ENCODE measurements around the gene NPLOC4.
"Not testable (repeated sequence)": the region's sequence is repeated elsewhere in the genome, so short reads cannot be mapped to it uniquely, and the experiment has no call there.

Gene NPLOC4

DNA sequence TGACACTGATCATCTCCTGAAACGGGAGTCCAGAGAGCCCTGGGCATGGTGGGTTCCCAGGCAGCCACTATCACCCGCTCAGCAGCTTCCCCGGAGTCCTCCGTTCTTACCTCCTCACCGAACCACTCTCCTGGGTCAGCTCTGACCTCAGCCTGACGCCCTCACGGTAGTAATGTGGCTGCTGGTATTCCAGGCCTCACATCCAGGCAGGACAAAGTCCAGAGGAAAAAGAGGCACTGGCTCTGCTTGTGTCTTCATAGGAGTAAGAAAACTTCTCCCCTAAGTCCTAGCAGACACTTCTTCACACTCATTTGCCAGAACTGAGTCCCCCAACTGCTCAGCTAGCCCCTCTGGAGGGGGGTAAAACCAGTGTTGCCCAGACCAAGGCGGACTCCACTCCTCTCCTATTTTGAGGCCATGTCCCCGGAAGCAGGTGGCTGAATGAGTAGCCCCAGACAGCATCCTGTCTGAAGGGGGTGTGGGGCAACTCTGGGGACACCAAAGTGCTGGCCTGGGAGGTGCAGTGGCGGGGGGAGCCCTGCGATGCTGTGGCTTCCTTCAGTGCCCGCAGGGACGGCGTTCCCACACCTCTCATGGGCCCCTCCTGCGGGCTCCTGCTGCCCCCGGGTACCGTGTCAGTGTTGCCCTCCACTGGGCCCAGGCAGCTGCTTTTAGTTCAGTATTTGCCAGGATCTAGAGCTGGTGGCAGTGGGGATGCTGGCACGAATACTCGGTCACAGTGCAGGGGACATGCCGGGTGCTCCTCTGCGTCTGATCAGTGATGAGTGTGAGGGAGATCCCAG, 103.4 kb downstream of the NPLOC4 start:
- DNase-seq (ENCODE audit: low spot score) = no peak

GRCh38 chr17:81532490-81533287, 104.2 kb downstream of the NPLOC4 start:
- no peak for DNase-seq (ENCODE audit: low spot score)

GRCh38 chr17:81531998-81532404, 104.9 kb downstream of the NPLOC4 start:
- DNase-seq (ENCODE audit: low spot score) = not testable (repeated sequence)

DNA sequence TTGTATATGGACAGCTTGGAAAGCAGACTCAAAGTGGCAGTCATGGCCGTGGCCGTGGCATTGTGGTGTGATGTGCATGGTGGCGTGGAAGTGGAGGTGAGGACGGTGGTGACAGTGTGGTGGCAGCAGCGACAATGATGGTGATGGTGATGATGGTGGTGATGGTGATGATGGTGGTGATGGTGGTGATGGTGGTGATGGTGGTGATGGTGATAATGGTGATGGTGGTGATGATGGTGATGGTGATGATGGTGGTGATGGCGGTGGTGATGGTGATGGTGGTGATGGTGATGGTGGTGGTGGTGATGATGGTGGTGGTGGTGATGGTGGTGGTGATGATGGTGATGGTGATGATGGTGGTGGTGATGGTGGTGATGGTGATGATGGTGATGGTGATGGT, 105.9 kb downstream of the NPLOC4 start:
- DNase-seq (ENCODE audit: low spot score) = not testable (repeated sequence)

GRCh38 chr17:81529437-81529803, 107.5 kb downstream of the NPLOC4 start:
- no peak for DNase-seq (ENCODE audit: low spot score)

DNA sequence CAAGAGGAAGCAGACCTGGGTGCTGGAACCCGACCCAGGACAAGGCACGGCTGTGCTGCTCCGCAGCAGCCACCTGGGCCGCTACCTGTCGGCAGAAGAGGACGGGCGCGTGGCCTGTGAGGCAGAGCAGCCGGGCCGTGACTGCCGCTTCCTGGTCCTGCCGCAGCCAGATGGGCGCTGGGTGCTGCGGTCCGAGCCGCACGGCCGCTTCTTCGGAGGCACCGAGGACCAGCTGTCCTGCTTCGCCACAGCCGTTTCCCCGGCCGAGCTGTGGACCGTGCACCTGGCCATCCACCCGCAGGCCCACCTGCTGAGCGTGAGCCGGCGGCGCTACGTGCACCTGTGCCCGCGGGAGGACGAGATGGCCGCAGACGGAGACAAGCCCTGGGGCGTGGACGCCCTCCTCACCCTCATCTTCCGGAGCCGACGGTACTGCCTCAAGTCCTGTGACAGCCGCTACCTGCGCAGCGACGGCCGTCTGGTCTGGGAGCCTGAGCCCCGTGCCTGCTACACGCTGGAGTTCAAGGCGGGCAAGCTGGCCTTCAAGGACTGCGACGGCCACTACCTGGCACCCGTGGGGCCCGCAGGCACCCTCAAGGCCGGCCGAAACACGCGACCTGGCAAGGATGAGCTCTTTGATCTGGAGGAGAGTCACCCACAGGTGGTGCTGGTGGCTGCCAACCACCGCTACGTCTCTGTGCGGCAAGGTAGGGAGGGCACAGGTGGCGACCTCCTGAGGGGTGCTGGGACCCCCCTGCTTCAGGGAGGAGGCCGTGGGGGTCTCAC, 108.1 kb downstream of the NPLOC4 start:
- no peak for DNase-seq (ENCODE audit: low spot score)

- DNase-seq (ENCODE audit: low spot score) = no peak
Observed at GRCh38 chr17:81528384-81528650, 108.6 kb downstream of the NPLOC4 start.

DNA sequence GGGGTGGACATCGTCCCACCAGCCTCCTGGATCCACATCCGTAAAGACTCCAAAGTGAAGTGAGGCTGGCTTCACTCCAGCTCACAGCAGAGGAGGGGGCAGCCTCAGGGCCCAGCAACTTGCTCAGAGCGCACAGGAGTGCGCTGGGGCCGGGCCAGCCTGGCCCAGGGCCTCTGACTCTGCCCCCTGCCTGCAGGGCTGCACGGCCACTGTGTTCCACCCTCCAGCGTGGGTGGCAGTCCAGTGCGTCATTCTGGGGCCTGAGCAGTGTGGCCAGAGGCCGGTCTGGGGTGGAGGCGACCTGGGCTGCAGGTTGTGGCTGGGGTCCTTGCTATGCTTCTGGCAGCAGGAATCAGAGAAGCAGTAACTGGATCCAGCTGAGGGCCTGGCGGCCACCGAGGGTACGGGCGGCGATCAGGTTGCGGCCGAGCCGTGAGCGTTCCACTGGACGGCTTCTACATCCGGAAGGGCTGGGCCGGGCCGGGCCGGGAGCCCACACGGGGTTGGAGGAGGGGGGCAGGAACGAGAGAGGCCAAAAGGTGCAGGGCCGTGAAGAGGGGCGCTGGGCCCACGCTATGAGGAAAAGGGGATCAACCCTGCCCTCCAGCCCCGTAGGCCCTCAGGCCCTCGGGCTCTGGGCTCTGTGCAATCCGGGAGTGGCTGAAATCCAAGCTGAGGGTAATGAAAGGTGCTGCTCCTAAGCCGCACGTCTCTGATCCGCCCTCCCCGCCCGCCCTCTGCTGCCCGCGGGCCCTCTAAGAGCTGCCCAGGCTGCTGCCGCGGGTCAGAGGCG, 109.1 kb downstream of the NPLOC4 start, which contains the start of gene FSCN2:
Gene FSCN2 (plus strand): TSS at position 787 of the 793 bp plus-strand sequence. CDS start 155 bp downstream, outside the sequence.
- no peak for DNase-seq (ENCODE audit: low spot score)

- no peak for DNase-seq (ENCODE audit: low spot score)
Observed at GRCh38 chr17:81526662-81527571, 110.0 kb downstream of the NPLOC4 start.

- no peak for DNase-seq (ENCODE audit: low spot score)
Observed at GRCh38 chr17:81524865-81525159, 112.1 kb downstream of the NPLOC4 start.

GRCh38 chr17:81524039-81524864, 112.7 kb downstream of the NPLOC4 start:
- no peak for DNase-seq (ENCODE audit: low spot score)

- DNase-seq (ENCODE audit: low spot score) = no peak
Observed at GRCh38 chr17:81523402-81524038, 113.4 kb downstream of the NPLOC4 start.

GRCh38 chr17:81522491-81523401, 114.2 kb downstream of the NPLOC4 start:
- no peak for DNase-seq (ENCODE audit: low spot score)

DNA sequence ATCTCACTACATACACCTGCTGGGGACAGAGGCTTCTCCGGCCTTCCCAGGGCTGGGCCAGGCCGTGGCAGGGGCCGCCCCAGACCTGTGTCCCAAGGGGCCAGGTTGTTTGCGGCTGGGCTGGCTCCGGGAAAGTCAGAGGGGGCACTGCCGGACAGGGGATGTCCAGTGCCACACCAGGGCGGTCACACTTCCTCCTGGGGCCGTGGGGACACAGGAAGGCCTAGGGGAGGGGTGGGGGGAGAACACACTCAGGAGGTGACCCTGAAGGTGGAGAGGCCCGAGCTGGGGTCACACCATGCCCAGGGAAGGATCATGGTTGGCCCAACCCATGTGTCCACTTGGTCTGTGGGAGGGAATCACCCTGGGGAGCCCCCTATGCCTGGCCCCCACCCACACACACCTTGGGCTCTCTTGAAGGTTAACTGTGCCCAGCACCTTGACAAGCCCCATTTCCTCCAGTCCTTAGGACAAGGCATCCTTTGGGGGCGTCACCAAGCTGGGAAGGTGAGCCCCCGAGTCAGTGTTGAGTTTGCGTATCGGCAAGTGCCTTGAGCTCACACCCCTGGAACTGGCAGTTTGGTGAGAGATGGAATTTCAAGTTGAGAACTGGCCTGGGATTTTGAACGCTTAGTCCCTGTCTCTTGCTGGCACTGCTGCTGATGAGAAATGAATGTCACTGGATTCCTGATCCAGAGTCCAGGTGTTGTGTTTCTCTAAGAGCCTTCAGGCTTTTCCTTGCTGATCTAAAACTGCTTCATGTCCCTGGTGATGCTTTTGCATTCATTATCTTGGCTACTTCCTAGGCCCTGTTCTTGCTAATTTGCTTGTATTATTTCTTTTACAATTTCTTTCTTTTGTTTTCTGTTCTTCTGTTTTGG, 116.7 kb downstream of the NPLOC4 start:
- no peak for DNase-seq (ENCODE audit: low spot score)

DNA sequence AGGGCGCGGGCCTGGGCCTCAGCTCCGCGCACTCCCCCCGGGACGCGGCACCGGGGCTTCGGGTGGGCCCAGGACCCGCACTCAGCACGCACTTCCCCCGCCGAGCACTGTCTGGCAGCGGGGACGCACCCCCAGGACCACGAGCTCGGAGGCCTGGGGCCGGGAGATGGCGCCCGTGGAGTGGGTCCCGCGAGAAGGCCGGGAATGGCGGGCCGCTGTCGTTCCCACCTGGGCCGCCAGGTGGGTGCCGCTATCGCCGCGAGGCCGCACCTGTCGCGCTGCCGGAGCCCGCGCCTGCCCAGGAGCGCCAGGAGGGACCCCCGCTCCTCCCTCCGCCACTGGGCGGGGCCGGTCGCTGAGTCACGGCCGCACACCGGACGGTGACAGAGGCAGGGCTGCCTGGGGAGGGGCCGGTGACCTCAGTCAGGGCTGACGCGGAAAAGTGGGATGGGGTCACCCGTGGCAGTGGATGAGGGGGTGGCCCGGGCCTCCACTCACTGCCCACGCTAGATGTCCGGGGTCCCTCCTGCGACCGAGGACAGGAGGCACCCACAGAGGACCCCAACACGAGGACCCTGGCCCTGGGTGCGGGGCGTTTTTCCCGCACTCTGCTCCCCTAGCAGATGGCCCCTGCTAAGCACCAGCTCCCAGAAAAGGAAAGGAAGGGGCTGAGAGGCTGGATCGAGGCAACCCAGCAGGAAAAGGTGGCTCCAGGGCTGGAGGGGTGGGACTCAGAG, 117.5 kb downstream of the NPLOC4 start:
- peak; percentile 77 for DNase-seq (ENCODE audit: low spot score)

GRCh38 chr17:81518785-81519283, 118.1 kb downstream of the NPLOC4 start:
- DNase-seq (ENCODE audit: low spot score) = no peak
